HEK293 (cell line): ENCODE measurements around the gene ARHGAP42.

Experiments used
- CTCF ChIA-PET: fragments of 350-600 bp; formaldehyde crosslinking; extraction: SDS; loops from one replicate; lab custom pipeline; 2021; ENCODE audit warnings: antibody characterized with exemption; lab: Yijun Ruan, JAX
- POLR2A ChIA-PET: fragments of 300-600 bp; formaldehyde crosslinking; extraction: SDS; loops from one replicate; lab custom pipeline; 2020; ENCODE audit warnings: antibody characterized with exemption, inconsistent platforms; lab: Yijun Ruan, JAX
- H3K27ac ChIP-seq: fragments of 200-500 bp; sonication (Bioruptor generic); 2 replicates; pipeline ENCODE4 v1.5.1; 2014; ENCODE audit warnings: low read depth, low read length, control low read depth, inconsistent platforms; ENCODE audit errors: extremely low read depth
- H3K36me3 ChIP-seq, 2 experiments: fragments of 200-500 bp in 1 of 2; sonication (Bioruptor generic) in 1 of 2; 1 replicate in 1 of 2; 2 replicates in 1 of 2; pipeline ENCODE4 v1.5.1; 2014 to 2017; ENCODE audit warnings: inconsistent platforms in 2 of 2, low read length in 2 of 2; ENCODE audit not compliant: control insufficient read depth in 2 of 2, insufficient read depth in 1 of 2
- H3K4me1 ChIP-seq: fragments of 200-500 bp; sonication (Bioruptor generic); 2 replicates; pipeline ENCODE4 v1.5.1; 2014; ENCODE audit warnings: mild to moderate bottlenecking, low read length, inconsistent platforms; ENCODE audit not compliant: control insufficient read depth, insufficient read depth
- H3K4me3 ChIP-seq: 2 replicates; pipeline ENCODE4 v1.5.1; 2011; ENCODE audit warnings: low read depth, mild to moderate bottlenecking, control low read depth, low read length, moderate library complexity
- H3K9me3 ChIP-seq: fragments of 200-500 bp; sonication (Bioruptor generic); 2 replicates; pipeline ENCODE4 v1.5.1; 2014; ENCODE audit warnings: low read depth, low read length, inconsistent platforms; ENCODE audit not compliant: control insufficient read depth, insufficient read depth
- BCL11B ChIP-seq: fragments of 450-650 bp; formaldehyde crosslinking; IDR thresholded peaks from 2 replicates; pipeline ENCODE4 v1.5.1; 2016; ENCODE audit warnings: low read depth, missing biosample characterization, missing genetic modification characterization
- CTCF ChIP-seq: fragments of 450-650 bp; formaldehyde crosslinking; IDR thresholded peaks from 2 replicates; pipeline ENCODE4 v1.5.1; 2016; ENCODE audit warnings: missing biosample characterization, missing genetic modification characterization
- GLI2 ChIP-seq: fragments of 450-650 bp; formaldehyde crosslinking; IDR thresholded peaks from 2 replicates; pipeline ENCODE4; 2017; ENCODE audit warnings: missing biosample characterization, missing genetic modification characterization, low read depth, borderline replicate concordance
- GLIS2 ChIP-seq: fragments of 450-650 bp; formaldehyde crosslinking; IDR thresholded peaks from 2 replicates; pipeline ENCODE4 v1.5.1; 2016; ENCODE audit warnings: missing biosample characterization, missing genetic modification characterization
- KLF8 ChIP-seq: fragments of 450-650 bp; formaldehyde crosslinking; IDR thresholded peaks from 2 replicates; pipeline ENCODE4 v1.5.1; 2016; ENCODE audit warnings: missing biosample characterization, missing genetic modification characterization
- OVOL3 ChIP-seq: fragments of 450-650 bp; formaldehyde crosslinking; IDR thresholded peaks from 2 replicates; pipeline ENCODE4 v1.5.1; 2016; ENCODE audit warnings: missing biosample characterization, missing genetic modification characterization
- SP2 ChIP-seq: fragments of 450-650 bp; formaldehyde crosslinking; IDR thresholded peaks from 2 replicates; pipeline ENCODE4 v1.5.1; 2016; ENCODE audit warnings: missing biosample characterization, missing genetic modification characterization
- YY1 ChIP-seq: fragments of 450-650 bp; formaldehyde crosslinking; IDR thresholded peaks from 2 replicates; pipeline ENCODE4 v1.5.1; 2018; ENCODE audit warnings: missing biosample characterization, missing genetic modification characterization
- ZBTB21 ChIP-seq: fragments of 450-650 bp; formaldehyde crosslinking; IDR thresholded peaks from 2 replicates; pipeline ENCODE4 v1.5.1; 2017; ENCODE audit warnings: missing biosample characterization, missing genetic modification characterization
- ZFP37 ChIP-seq: fragments of 450-650 bp; formaldehyde crosslinking; IDR thresholded peaks from 2 replicates; pipeline ENCODE4 v1.5.1; 2016; ENCODE audit warnings: missing biosample characterization, missing genetic modification characterization
- ZFP41 ChIP-seq: fragments of 450-650 bp; formaldehyde crosslinking; IDR thresholded peaks from 2 replicates; pipeline ENCODE4 v1.5.1; 2016; ENCODE audit warnings: missing biosample characterization, missing genetic modification characterization, borderline replicate concordance
- ZNF133 ChIP-seq: fragments of 450-650 bp; formaldehyde crosslinking; IDR thresholded peaks from 2 replicates; pipeline ENCODE4 v1.5.1; 2016; ENCODE audit warnings: missing biosample characterization, missing genetic modification characterization
- ZNF140 ChIP-seq: fragments of 450-650 bp; formaldehyde crosslinking; IDR thresholded peaks from 2 replicates; pipeline ENCODE4 v1.5.1; 2016; ENCODE audit warnings: missing biosample characterization, missing genetic modification characterization
- ZNF184 ChIP-seq: fragments of 450-650 bp; IDR thresholded peaks from 2 replicates; pipeline ENCODE4 v1.5.1; 2018; ENCODE audit warnings: missing biosample characterization, mild to moderate bottlenecking, missing genetic modification characterization
- ZNF19 ChIP-seq: fragments of 450-650 bp; formaldehyde crosslinking; IDR thresholded peaks from 2 replicates; pipeline ENCODE4; 2016; ENCODE audit warnings: missing biosample characterization, missing genetic modification characterization, low read depth
- ZNF211 ChIP-seq: fragments of 450-650 bp; formaldehyde crosslinking; IDR thresholded peaks from 2 replicates; pipeline ENCODE4 v1.5.1; 2016; ENCODE audit warnings: low read depth, missing biosample characterization, missing genetic modification characterization
- ZNF221 ChIP-seq: fragments of 450-650 bp; formaldehyde crosslinking; IDR thresholded peaks from 2 replicates; pipeline ENCODE4 v1.5.1; 2017; ENCODE audit warnings: missing biosample characterization, missing genetic modification characterization, borderline replicate concordance
- ZNF223 ChIP-seq: fragments of 450-650 bp; formaldehyde crosslinking; IDR thresholded peaks from 2 replicates; pipeline ENCODE4 v1.5.1; 2016; ENCODE audit warnings: missing biosample characterization, missing genetic modification characterization
- ZNF266 ChIP-seq: fragments of 450-650 bp; formaldehyde crosslinking; IDR thresholded peaks from 2 replicates; pipeline ENCODE4 v1.5.1; 2016; ENCODE audit warnings: missing biosample characterization, missing genetic modification characterization, low read depth
- ZNF274 ChIP-seq, 2 experiments: fragments of 200-500 bp in 1 of 2; fragments of 450-650 bp in 1 of 2; sonication (Bioruptor generic) in 1 of 2; formaldehyde crosslinking in 1 of 2; IDR thresholded peaks; 2 replicates each; pipeline versions ENCODE4 v1.5.1 to v1.6.1; 2014 to 2016; ENCODE audit warnings: borderline replicate concordance in 1 of 2, inconsistent platforms in 1 of 2, low read length in 1 of 2, missing biosample characterization in 1 of 2, missing genetic modification characterization in 1 of 2
- ZNF350 ChIP-seq: fragments of 450-650 bp; formaldehyde crosslinking; IDR thresholded peaks from 2 replicates; pipeline ENCODE4 v1.5.0; 2017; ENCODE audit warnings: missing biosample characterization, mild to moderate bottlenecking, missing genetic modification characterization
- ZNF473 ChIP-seq: fragments of 450-650 bp; formaldehyde crosslinking; IDR thresholded peaks from 2 replicates; pipeline ENCODE4 v1.5.1; 2017; ENCODE audit warnings: missing biosample characterization, missing genetic modification characterization
- ZNF555 ChIP-seq: fragments of 450-650 bp; formaldehyde crosslinking; conservative IDR thresholded peaks from 2 replicates; pipeline ENCODE4 v1.5.1; 2017; ENCODE audit warnings: missing biosample characterization, mild to moderate bottlenecking, missing genetic modification characterization, inconsistent platforms
- ZNF596 ChIP-seq: fragments of 450-650 bp; IDR thresholded peaks from 2 replicates; pipeline ENCODE4 v1.5.0; 2018; ENCODE audit warnings: missing biosample characterization, mild to moderate bottlenecking, missing genetic modification characterization, moderate library complexity
- ZNF621 ChIP-seq: fragments of 450-650 bp; formaldehyde crosslinking; IDR thresholded peaks from 2 replicates; pipeline ENCODE4 v1.5.1; 2017; ENCODE audit warnings: missing biosample characterization, missing genetic modification characterization
- ZNF624 ChIP-seq: fragments of 450-650 bp; formaldehyde crosslinking; IDR thresholded peaks from 2 replicates; pipeline ENCODE4 v1.5.1; 2017; ENCODE audit warnings: missing biosample characterization, missing genetic modification characterization
- ZNF658 ChIP-seq: fragments of 450-650 bp; formaldehyde crosslinking; IDR thresholded peaks from 2 replicates; pipeline ENCODE4; 2016; ENCODE audit warnings: missing biosample characterization, missing genetic modification characterization
- ZNF768 ChIP-seq: fragments of 450-650 bp; formaldehyde crosslinking; IDR thresholded peaks from 2 replicates; pipeline ENCODE4 v1.5.1; 2018; ENCODE audit warnings: missing biosample characterization, mild to moderate bottlenecking, missing genetic modification characterization
- ZNF791 ChIP-seq: fragments of 450-650 bp; formaldehyde crosslinking; IDR thresholded peaks from 2 replicates; pipeline ENCODE4 v1.5.1; 2016; ENCODE audit warnings: missing biosample characterization, missing genetic modification characterization
- ZNF792 ChIP-seq: fragments of 450-650 bp; formaldehyde crosslinking; IDR thresholded peaks from 2 replicates; pipeline ENCODE4 v1.5.1; 2016; ENCODE audit warnings: missing biosample characterization, missing genetic modification characterization
- ZSCAN4 ChIP-seq: fragments of 450-650 bp; formaldehyde crosslinking; IDR thresholded peaks from 2 replicates; pipeline ENCODE4 v1.5.1; 2017; ENCODE audit warnings: missing biosample characterization, missing genetic modification characterization

The ARHGAP42 gene

GRCh38 chr11:100872951-100873740 lies 186.1 kb downstream of the ARHGAP42 start:
- ChIA-PET CTCF (no interaction called here), POLR2A (no interaction called here)
- no peaks in the 10 kb centered on the region for H3K36me3 ChIP-seq
- H3K9me3 ChIP-seq = no peaks in the 10 kb centered on the region
- no peak for TF ChIP-seq ZNF221 (tag by site-specific recombination)
- no peak for TF ChIP-seq ZNF473
- TF ChIP-seq ZFP41 (tag by site-specific recombination) = no peak
- TF ChIP-seq ZNF621 (tag by site-specific recombination) = no peak
- TF ChIP-seq ZNF19 (tag by site-specific recombination) = no peak
- no peak for TF ChIP-seq ZNF133 (tag by site-specific recombination)
- TF ChIP-seq ZNF791 (tag by site-specific recombination) = no peak
- no peak for TF ChIP-seq ZNF768
- no peak for TF ChIP-seq ZNF658
- TF ChIP-seq GLIS2 = no peak
- no peak for TF ChIP-seq ZNF274 (IDR thresholded peaks at IDR 0.05; ENCODE audit: low read length)
- TF ChIP-seq ZNF274 (tag by site-specific recombination; IDR thresholded peaks at IDR 0.05; ENCODE audit: borderline replicate concordance) = no peak
- no peak for TF ChIP-seq SP2
- TF ChIP-seq ZNF350 (tag by site-specific recombination) = no peak
- no peak overlapping the region for H3K4me3 ChIP-seq
- H3K4me1 ChIP-seq = no peaks in the 10 kb centered on the region
- no peak overlapping the region for H3K27ac ChIP-seq

GRCh38 chr11:100874203-100874602 lies 187.1 kb downstream of the ARHGAP42 start:
- Histone ChIP-seq H3K4me3 (no peak overlapping the region), H3K4me1 (no peaks in the 10 kb centered on the region), H3K36me3 (no peaks in the 10 kb centered on the region), H3K9me3 (no peaks in the 10 kb centered on the region), H3K27ac (no peak overlapping the region)
- TF ChIP-seq ZBTB21 (tag by site-specific recombination) = no peak
- TF ChIP-seq KLF8 (tag by site-specific recombination) = no peak
- no peak for TF ChIP-seq CTCF
- TF ChIP-seq OVOL3 (tag by site-specific recombination) = no peak
- ChIA-PET POLR2A (no interaction called here), CTCF (no interaction called here)

- no peak for TF ChIP-seq ZFP37 (tag by site-specific recombination)
- TF ChIP-seq BCL11B (tag by site-specific recombination) = no peak
- TF ChIP-seq GLI2 (tag by site-specific recombination) = no peak
- no peak for TF ChIP-seq ZNF266
- no peak for TF ChIP-seq ZNF555
- TF ChIP-seq ZNF211 = no peak
- TF ChIP-seq ZNF140 (tag by site-specific recombination) = no peak
- TF ChIP-seq YY1 (tag by site-specific recombination) = no peak
- TF ChIP-seq ZNF184 (tag by site-specific recombination) = no peak
- no peak for TF ChIP-seq ZNF621 (tag by site-specific recombination)
- TF ChIP-seq ZNF792 (tag by site-specific recombination) = no peak
- TF ChIP-seq ZNF223 (tag by site-specific recombination) = no peak
- no peak for TF ChIP-seq ZSCAN4 (tag by site-specific recombination)
- TF ChIP-seq ZNF596 (tag by site-specific recombination) = no peak
- TF ChIP-seq ZNF624 = no peak
- no peaks in the 10 kb centered on the region for H3K4me1 ChIP-seq
- H3K27ac ChIP-seq = no peak overlapping the region
- ChIA-PET CTCF (interaction anchor here (1.1 kb wide), 1 partner anchor 46 kb away, joined by 4 read pairs; no protein-coding TSS in a partner anchor), POLR2A (interaction anchor here (0.9 kb wide), 1 partner anchor 24 kb away, joined by 6 read pairs; no protein-coding TSS in a partner anchor)
- no peak overlapping the region for H3K4me3 ChIP-seq
- no peaks in the 10 kb centered on the region for H3K36me3 ChIP-seq
- no peaks in the 10 kb centered on the region for H3K9me3 ChIP-seq
Measured at GRCh38 chr11:100875521-100875869, 188.4 kb downstream of the ARHGAP42 start.
